ENCODE measurements around the gene SUN1.

SUN1 gene

DNA sequence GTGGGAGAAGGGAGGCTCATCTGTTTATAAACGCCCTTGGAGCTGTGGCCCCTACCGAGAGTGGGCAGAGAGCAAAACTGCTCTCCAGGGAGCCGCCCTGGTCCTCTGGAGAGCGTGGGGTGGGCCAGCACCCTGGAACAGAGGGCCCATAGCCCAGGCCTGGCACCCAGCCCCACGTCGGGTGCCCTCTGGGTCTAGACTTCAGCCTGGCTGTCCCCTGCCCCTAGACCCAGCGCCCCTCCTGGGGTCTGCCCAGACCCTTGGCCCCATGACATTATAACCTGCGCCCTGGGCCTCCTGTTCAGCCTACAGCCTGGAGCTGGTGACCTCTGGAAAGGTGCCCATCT lies 68.7 kb downstream of the SUN1 start:
- peaks cover 17% of the 10 kb centered on the region for H3K4me1 ChIP-seq
- peaks cover 19% of the 10 kb centered on the region for H3K36me3 ChIP-seq
- no peak for DNase-seq
- H3K9me3 ChIP-seq: no peaks in the 10 kb centered on the region; the same call in 1 of the 2 replicates
- peaks cover 8% of the 10 kb centered on the region for H3K27me3 ChIP-seq
- TF ChIP-seq, protein P1, sequence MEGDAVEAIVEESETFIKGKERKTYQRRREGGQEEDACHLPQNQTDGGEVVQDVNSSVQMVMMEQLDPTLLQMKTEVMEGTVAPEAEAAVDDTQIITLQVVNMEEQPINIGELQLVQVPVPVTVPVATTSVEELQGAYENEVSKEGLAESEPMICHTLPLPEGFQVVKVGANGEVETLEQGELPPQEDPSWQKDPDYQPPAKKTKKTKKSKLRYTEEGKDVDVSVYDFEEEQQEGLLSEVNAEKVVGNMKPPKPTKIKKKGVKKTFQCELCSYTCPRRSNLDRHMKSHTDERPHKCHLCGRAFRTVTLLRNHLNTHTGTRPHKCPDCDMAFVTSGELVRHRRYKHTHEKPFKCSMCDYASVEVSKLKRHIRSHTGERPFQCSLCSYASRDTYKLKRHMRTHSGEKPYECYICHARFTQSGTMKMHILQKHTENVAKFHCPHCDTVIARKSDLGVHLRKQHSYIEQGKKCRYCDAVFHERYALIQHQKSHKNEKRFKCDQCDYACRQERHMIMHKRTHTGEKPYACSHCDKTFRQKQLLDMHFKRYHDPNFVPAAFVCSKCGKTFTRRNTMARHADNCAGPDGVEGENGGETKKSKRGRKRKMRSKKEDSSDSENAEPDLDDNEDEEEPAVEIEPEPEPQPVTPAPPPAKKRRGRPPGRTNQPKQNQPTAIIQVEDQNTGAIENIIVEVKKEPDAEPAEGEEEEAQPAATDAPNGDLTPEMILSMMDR (IDR thresholded peaks at IDR 0.05; ENCODE audit: low read depth, low read length): no peak
- no peak overlapping the region for H3K4me3 ChIP-seq (ENCODE audit: low read depth, low read length)

DNA sequence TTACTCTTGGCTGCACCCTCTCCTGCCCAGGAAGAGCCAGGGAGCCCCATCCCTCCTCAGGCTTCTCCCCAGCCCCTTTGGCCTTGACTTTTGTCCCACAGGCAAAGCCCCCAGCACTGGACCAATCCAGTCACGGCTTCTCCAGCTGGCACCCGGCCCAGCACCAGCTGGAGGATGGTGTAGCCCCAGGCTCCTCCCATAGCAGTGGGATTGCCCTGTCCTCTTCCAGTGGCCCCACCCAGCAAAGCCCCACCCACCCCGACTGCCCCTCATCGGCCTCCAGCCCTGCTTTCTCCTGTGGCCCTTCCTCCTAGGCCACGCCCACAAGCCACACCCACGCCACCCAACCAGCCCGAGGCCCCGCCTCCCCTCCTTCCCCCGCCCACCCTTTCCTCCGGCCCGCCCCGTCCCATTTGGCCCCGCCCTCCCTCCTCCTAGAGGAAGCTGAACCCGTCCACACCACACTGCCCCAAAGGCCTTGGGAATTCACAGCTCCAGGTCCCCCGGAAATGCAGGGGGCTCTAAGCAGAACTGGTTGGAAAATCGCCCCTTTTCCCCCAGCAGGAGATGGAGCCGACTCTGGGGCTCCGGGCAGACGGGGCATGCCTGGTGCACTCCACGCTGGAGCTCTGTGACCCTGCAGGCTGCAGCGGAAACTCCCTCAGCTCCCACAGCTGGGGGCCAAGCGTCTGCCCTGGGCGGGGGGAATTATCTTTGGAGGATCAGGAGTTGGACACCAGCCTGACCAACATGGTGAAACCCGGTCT lies 69.3 kb downstream of the SUN1 start:
- peak; percentile 98 for DNase-seq
- Histone ChIP-seq H3K36me3 (peaks cover 13% of the 10 kb centered on the region), H3K4me3 (ENCODE audit: low read depth, low read length) (no peak overlapping the region), H3K9me3 (no peaks in the 10 kb centered on the region; the same call in 1 of the 2 replicates), H3K4me1 (peaks cover 17% of the 10 kb centered on the region), H3K27me3 (peaks cover 8% of the 10 kb centered on the region)
- TF ChIP-seq, protein P1 (IDR thresholded peaks at IDR 0.05; ENCODE audit: low read depth, low read length): no peak

GRCh38 chr7:902996-903395 lies 70.7 kb downstream of the SUN1 start:
- H3K27me3 ChIP-seq: peaks cover 8% of the 10 kb centered on the region
- TF ChIP-seq, protein P1 (IDR thresholded peaks at IDR 0.05; ENCODE audit: low read depth, low read length): no peak
- no peaks in the 10 kb centered on the region; the same call in 1 of the 2 replicates for H3K9me3 ChIP-seq
- peaks cover 5% of the 10 kb centered on the region for H3K36me3 ChIP-seq
- peaks cover 13% of the 10 kb centered on the region for H3K4me1 ChIP-seq
- no peak overlapping the region for H3K4me3 ChIP-seq (ENCODE audit: low read depth, low read length)
- no peak for DNase-seq

GRCh38 chr7:903921-904755 lies 71.9 kb downstream of the SUN1 start:
- Histone ChIP-seq H3K36me3 (no peaks in the 10 kb centered on the region), H3K4me3 (ENCODE audit: low read depth, low read length) (no peak overlapping the region), H3K27me3 (peaks cover 8% of the 10 kb centered on the region), H3K4me1 (peaks cover 11% of the 10 kb centered on the region), H3K9me3 (no peaks in the 10 kb centered on the region; the same call in 1 of the 2 replicates)
- TF ChIP-seq, protein P1 (IDR thresholded peaks at IDR 0.05; ENCODE audit: low read depth, low read length): no peak
- DNase-seq: no peak

- DNase-seq: no peak
- TF ChIP-seq, protein P1 (IDR thresholded peaks at IDR 0.05; ENCODE audit: low read depth, low read length): no peak
- Histone ChIP-seq H3K4me3 (ENCODE audit: low read depth, low read length) (no peak overlapping the region), H3K9me3 (no peaks in the 10 kb centered on the region; the same call in 1 of the 2 replicates), H3K36me3 (no peaks in the 10 kb centered on the region), H3K4me1 (peaks cover 11% of the 10 kb centered on the region), H3K27me3 (peaks cover 8% of the 10 kb centered on the region)
Observed at GRCh38 chr7:904847-905246, 72.6 kb downstream of the SUN1 start.
